PC-3 (cell line): Measurements from ENCODE around the gene ADGRE1. TPM values are rescaled to one million over a fixed set of nuclear protein-coding genes. Genes with fewer than 3 reads are reported as not detected.
A peak's percentile ranks its signal among the peaks of the same experiment; 100 is the strongest.

Source experiments
- ATAC-seq: fragments of 200-7000 bp; cut with Tn5 transposase; 2 replicates; pipeline ENCODE4 v1.9.1; 2020; ENCODE audit warnings: mild to moderate bottlenecking, moderate library complexity
- BruUV-seq: library from RNA; stranded (reverse); fragments of 400-500 nt; replicated peaks from 2 replicates; lab custom pipeline; 2021; lab: Mats Ljungman, UMichigan
- CTCF ChIA-PET: fragments of 300-600 bp; sonication (Branson Sonifier 250); formaldehyde crosslinking; loops from one replicate; lab custom pipeline; 2022; ENCODE audit warnings: antibody characterized with exemption; lab: Charles Lee
- POLR2A ChIA-PET: fragments of 300-600 bp; sonication (Branson Sonifier 250); formaldehyde crosslinking; loops from one replicate; lab custom pipeline; 2022; ENCODE audit warnings: antibody characterized with exemption; ENCODE audit not compliant: unreplicated experiment; lab: Charles Lee
- DNase-seq: peaks from one replicate; pipeline ENCODE4 v3.0.0-alpha.2; 2015
- H2AFZ ChIP-seq: fragments of 300-600 bp; sonication (generic); 2 replicates; pipeline ENCODE4 v1.6.0; 2016; ENCODE audit warnings: antibody characterized with exemption, low read length
- H3F3A ChIP-seq: fragments of 300-600 bp; sonication (generic); one replicate; pipeline ENCODE4 v1.6.0; 2017; ENCODE audit warnings: antibody characterized with exemption, low read length, control low read depth, mild to moderate bottlenecking; ENCODE audit not compliant: unreplicated experiment
- H3K27ac ChIP-seq: fragments of 300-600 bp; sonication (generic); 2 replicates; pipeline ENCODE4 v1.5.1; 2016; ENCODE audit warnings: mild to moderate bottlenecking, low read length
- H3K27me3 ChIP-seq: fragments of 300-600 bp; sonication (generic); 2 replicates; pipeline ENCODE4 v1.6.1; 2016; ENCODE audit warnings: low read length, mixed read lengths
- H3K36me3 ChIP-seq: fragments of 300-600 bp; sonication (generic); 2 replicates; pipeline ENCODE4 v1.6.1; 2016; ENCODE audit warnings: low read depth, mixed run types, low read length, mixed read lengths
- H3K4me1 ChIP-seq: fragments of 300-600 bp; sonication (generic); 2 replicates; pipeline ENCODE4 v1.5.1; 2016; ENCODE audit warnings: low read length; ENCODE audit not compliant: insufficient read depth
- H3K4me2 ChIP-seq: fragments of 300-600 bp; sonication (generic); 2 replicates; pipeline ENCODE4 v1.6.0; 2016; ENCODE audit warnings: low read length
- H3K4me3 ChIP-seq: fragments of 300-600 bp; sonication (generic); 2 replicates; pipeline ENCODE4 v1.5.1; 2016; ENCODE audit warnings: mild to moderate bottlenecking, low read length, mixed read lengths
- H3K79me2 ChIP-seq: fragments of 300-600 bp; sonication (generic); 2 replicates; pipeline ENCODE4 v1.6.1; 2017; ENCODE audit warnings: low read length, mixed read lengths
- H3K9ac ChIP-seq: fragments of 300-600 bp; sonication (generic); 2 replicates; pipeline ENCODE4 v1.6.0; 2016; ENCODE audit warnings: mild to moderate bottlenecking, low read length
- H3K9me2 ChIP-seq: fragments of 300-600 bp; sonication (generic); replicated peaks from 2 replicates; pipeline ENCODE4 v1.6.1; 2016; ENCODE audit warnings: mixed run types, low read length, mixed read lengths
- H3K9me3 ChIP-seq: fragments of 300-600 bp; sonication (generic); 2 replicates; pipeline ENCODE4 v1.6.1; 2016; ENCODE audit warnings: low read length, mixed read lengths
- H4K20me1 ChIP-seq: fragments of 300-600 bp; sonication (generic); 2 replicates; pipeline ENCODE4 v1.6.1; 2016; ENCODE audit warnings: low read length, mixed read lengths
- CTCF ChIP-seq: fragments of 300-600 bp; sonication (generic); conservative IDR thresholded peaks from 2 replicates; pipeline ENCODE4 v1.5.1; 2017; ENCODE audit warnings: antibody characterized with exemption, low read depth, mild to moderate bottlenecking, low read length
- EZH2 ChIP-seq: fragments of 300-600 bp; sonication (generic); IDR thresholded peaks from one replicate; pipeline ENCODE4 v1.6.1; 2017; ENCODE audit warnings: antibody characterized with exemption, mild to moderate bottlenecking, low read length; ENCODE audit not compliant: unreplicated experiment
- EZH2phosphoT487 ChIP-seq: fragments of 300-600 bp; sonication (generic); IDR thresholded peaks from 2 replicates; pipeline ENCODE4 v1.6.1; 2018; ENCODE audit warnings: mild to moderate bottlenecking, antibody characterized with exemption, low read length, borderline replicate concordance
- intact Hi-C: fragments of 100-400 bp; cut with micrococcal nuclease; formaldehyde crosslinking; loops from 2 replicates; pipeline ENCODE4 v1.9.0; 2023
- total RNA-seq: library from RNA; depleted of rRNA; stranded (reverse); fragments of >200 nt; gene quantifications from 2 replicates; pipeline ENCODE4 v1.2.3, GENCODE V29; 2014

ADGRE1 gene
- total RNA-seq, 1 experiment from 2014 or later, result not detected

- Histone ChIP-seq H3K4me3 (no peak overlapping the region), H3K9ac (no peak overlapping the region), H3K27ac (no peak overlapping the region), H3K4me1 (no peaks in the 10 kb centered on the region), H4K20me1 (no peaks in the 10 kb centered on the region), H3K4me2 (no peak overlapping the region), H3K79me2 (no peaks in the 10 kb centered on the region), H3K27me3 (peaks cover 23% of the 10 kb centered on the region; the same call in 1 of the 2 replicates), H3K9me2 (no peaks in the 10 kb centered on the region), H3K36me3 (no peaks in the 10 kb centered on the region), H3K9me3 (no peaks in the 10 kb centered on the region), H3F3A (no peaks in the 10 kb centered on the region), H2AFZ (0 out of 2 replicates have a peak overlapping the region, but pooled peaks have one; percentile 24)
- CTCF ChIA-PET, result no interaction called here
- POLR2A ChIA-PET, result no interaction called here
- TF ChIP-seq EZH2, result no peak
- no peak for TF ChIP-seq CTCF
- TF ChIP-seq EZH2phosphoT487, result no peak
- BruUV-seq, result no TSS peak
- intact Hi-C loops, result no loop called here
- DNase-seq (peak; percentile 64), ATAC-seq (peak; percentile 48; the same call in 1 of the 2 replicates)
These were observed 60.4 kb downstream of the ADGRE1 start for GRCh38 chr19:6947745-6948144.

GRCh38 chr19:6948884-6949283, 61.5 kb downstream of the ADGRE1 start:
- Histone ChIP-seq H3K4me2 (no peak overlapping the region), H4K20me1 (no peaks in the 10 kb centered on the region), H3K9me3 (no peaks in the 10 kb centered on the region), H3K79me2 (no peaks in the 10 kb centered on the region), H3K27ac (no peak overlapping the region), H3K9me2 (no peaks in the 10 kb centered on the region), H3K36me3 (no peaks in the 10 kb centered on the region), H3K4me3 (no peak overlapping the region), H2AFZ (no peak overlapping the region), H3F3A (no peaks in the 10 kb centered on the region), H3K4me1 (no peaks in the 10 kb centered on the region), H3K27me3 (peaks cover 33% of the 10 kb centered on the region; the same call in 1 of the 2 replicates), H3K9ac (no peak overlapping the region)
- intact Hi-C loops, result no loop called here
- ChIA-PET POLR2A (no interaction called here), CTCF (no interaction called here)
- DNase-seq (no peak), ATAC-seq (no peak)
- no peak for TF ChIP-seq EZH2
- TF ChIP-seq EZH2phosphoT487, result no peak
- TF ChIP-seq CTCF, result no peak
- BruUV-seq, result no TSS peak

- Histone ChIP-seq H4K20me1 (no peaks in the 10 kb centered on the region), H3K27ac (no peak overlapping the region), H3K4me1 (no peaks in the 10 kb centered on the region), H3K9me2 (no peaks in the 10 kb centered on the region), H3F3A (no peaks in the 10 kb centered on the region), H3K36me3 (no peaks in the 10 kb centered on the region), H3K4me3 (no peak overlapping the region), H2AFZ (no peak overlapping the region), H3K27me3 (peaks cover 33% of the 10 kb centered on the region; the same call in 1 of the 2 replicates), H3K79me2 (no peaks in the 10 kb centered on the region), H3K4me2 (no peak overlapping the region), H3K9ac (no peak overlapping the region), H3K9me3 (no peaks in the 10 kb centered on the region)
- DNase-seq (no peak), ATAC-seq (no peak)
- BruUV-seq, result no TSS peak
- ChIA-PET CTCF (no interaction called here), POLR2A (no interaction called here)
- intact Hi-C loops, result no loop called here
- no peak for TF ChIP-seq CTCF
- TF ChIP-seq EZH2phosphoT487, result no peak
- TF ChIP-seq EZH2, result no peak
These were observed 65.6 kb downstream of the ADGRE1 start for GRCh38 chr19:6952956-6953355.
